GM19035 (cell line): ENCODE results near the gene PTCD3.

Experiments used
- ATAC-seq: cut with Tn5 transposase; IDR thresholded peaks from one replicate; pipeline ENCODE4 v1.9.1; 2021; ENCODE audit not compliant: unreplicated experiment

Gene PTCD3

GRCh38 chr2:86081724-86082123 is 24.3 kb upstream of the PTCD3 start:
- ATAC-seq, result no peak

GRCh38 chr2:86082756-86083155 is 23.3 kb upstream of the PTCD3 start:
- ATAC-seq, result no peak

- no peak for ATAC-seq
These were observed 17.8 kb upstream of the PTCD3 start for GRCh38 chr2:86087936-86088850.

GRCh38 chr2:86094229-86094628 is 11.8 kb upstream of the PTCD3 start:
- no peak for ATAC-seq

- ATAC-seq, result no peak
These were observed 8.7 kb upstream of the PTCD3 start for GRCh38 chr2:86097114-86097896.

GRCh38 chr2:86097913-86098312 is 8.1 kb upstream of the PTCD3 start:
- no peak for ATAC-seq

GRCh38 chr2:86102157-86102556 is 3.9 kb upstream of the PTCD3 start:
- ATAC-seq, result no peak

GRCh38 chr2:86105252-86105968 is 625 bp upstream of the PTCD3 start, which contains the start of gene POLR1A:
Gene POLR1A, minus strand, starts transcription at chr2:86105886. Its CDS starts 110 bp downstream, at chr2:86105776.
- ATAC-seq, result peak; percentile 69

- ATAC-seq, result no peak
These were observed 996 bp downstream of the PTCD3 start for GRCh38 chr2:86107031-86107430.

GRCh38 chr2:86118130-86118529 is 12.1 kb downstream of the PTCD3 start:
- no peak for ATAC-seq

- no peak for ATAC-seq
These were observed 17.4 kb downstream of the PTCD3 start for GRCh38 chr2:86123328-86123925.

GRCh38 chr2:86124683-86125082 is 18.6 kb downstream of the PTCD3 start:
- no peak for ATAC-seq

GRCh38 chr2:86134709-86135108 is 28.7 kb downstream of the PTCD3 start:
- ATAC-seq, result no peak

- ATAC-seq, result no peak
These were observed 29.6 kb downstream of the PTCD3 start for GRCh38 chr2:86135653-86136052.

GRCh38 chr2:86136141-86136540 is 30.1 kb downstream of the PTCD3 start:
- no peak for ATAC-seq

GRCh38 chr2:86138736-86139625 is 32.9 kb downstream of the PTCD3 start:
- no peak for ATAC-seq

- no peak for ATAC-seq
These were observed 33.9 kb downstream of the PTCD3 start for GRCh38 chr2:86139981-86140380.

- ATAC-seq, result no peak
These were observed 34.9 kb downstream of the PTCD3 start for GRCh38 chr2:86140969-86141392.

GRCh38 chr2:86142436-86143257 is 36.6 kb downstream of the PTCD3 start:
- ATAC-seq, result no peak
